ENCODE results near the gene SBK2.

SBK2 gene

GRCh38 chr19:55516878-55517620 lies 19.9 kb downstream of the SBK2 start:
- Histone ChIP-seq H3K4me1 (ENCODE audit: insufficient read depth, low read length) (no peaks in the 10 kb centered on the region), H3K9ac (ENCODE audit: low read depth, low read length) (no peak overlapping the region), H3K36me3 (ENCODE audit: insufficient read depth, low read length) (no peaks in the 10 kb centered on the region), H3K4me3 (ENCODE audit: low read length) (peak overlapping the region; percentile 34), H3K9me3 (ENCODE audit: insufficient read depth, low read depth, low read length) (no peaks in the 10 kb centered on the region), H3K27me3 (ENCODE audit: insufficient read depth, low read length) (no peaks in the 10 kb centered on the region), H3K27ac (ENCODE audit: low read depth, low read length) (no peak overlapping the region)
- 16% methylated on average over 61 of the region's 61 CpGs for WGBS

- H3K27ac ChIP-seq (ENCODE audit: low read depth, low read length), result no peak overlapping the region
- peaks cover 3% of the 10 kb centered on the region; the same call in 1 of the 2 replicates for H3K9me3 ChIP-seq (ENCODE audit: insufficient read depth, low read depth, low read length)
- no peaks in the 10 kb centered on the region for H3K36me3 ChIP-seq (ENCODE audit: insufficient read depth, low read length)
- H3K9ac ChIP-seq (ENCODE audit: low read depth, low read length), result no peak overlapping the region
- H3K4me3 ChIP-seq (ENCODE audit: low read length), result no peak overlapping the region
- 85% methylated on average over 10 of the region's 10 CpGs for WGBS
- H3K27me3 ChIP-seq (ENCODE audit: insufficient read depth, low read length), result peaks cover 14% of the 10 kb centered on the region
- H3K4me1 ChIP-seq (ENCODE audit: insufficient read depth, low read length), result no peaks in the 10 kb centered on the region
Observed at GRCh38 chr19:55508120-55508519, 28.8 kb downstream of the SBK2 start.

- no peak overlapping the region for H3K9ac ChIP-seq (ENCODE audit: low read depth, low read length)
- no peak overlapping the region for H3K27ac ChIP-seq (ENCODE audit: low read depth, low read length)
- WGBS, result 90% methylated on average over 11 of the region's 11 CpGs
- H3K27me3 ChIP-seq (ENCODE audit: insufficient read depth, low read length), result peaks cover 22% of the 10 kb centered on the region
- no peaks in the 10 kb centered on the region for H3K36me3 ChIP-seq (ENCODE audit: insufficient read depth, low read length)
- H3K4me3 ChIP-seq (ENCODE audit: low read length), result no peak overlapping the region
- H3K9me3 ChIP-seq (ENCODE audit: insufficient read depth, low read depth, low read length), result peaks cover 5% of the 10 kb centered on the region; the same call in 1 of the 2 replicates
- H3K4me1 ChIP-seq (ENCODE audit: insufficient read depth, low read length), result no peaks in the 10 kb centered on the region
Observed at GRCh38 chr19:55504981-55505380, 32.0 kb downstream of the SBK2 start.

GRCh38 chr19:55504252-55504603 lies 32.7 kb downstream of the SBK2 start:
- WGBS, result 53% methylated on average over 12 of the region's 13 CpGs
- Histone ChIP-seq H3K9ac (ENCODE audit: low read depth, low read length) (no peak overlapping the region), H3K36me3 (ENCODE audit: insufficient read depth, low read length) (no peaks in the 10 kb centered on the region), H3K27me3 (ENCODE audit: insufficient read depth, low read length) (peaks cover 22% of the 10 kb centered on the region), H3K9me3 (ENCODE audit: insufficient read depth, low read depth, low read length) (peaks cover 5% of the 10 kb centered on the region; the same call in 1 of the 2 replicates), H3K4me1 (ENCODE audit: insufficient read depth, low read length) (no peaks in the 10 kb centered on the region), H3K4me3 (ENCODE audit: low read length) (no peak overlapping the region), H3K27ac (ENCODE audit: low read depth, low read length) (no peak overlapping the region)

- no peak overlapping the region for H3K9ac ChIP-seq (ENCODE audit: low read depth, low read length)
- no peaks in the 10 kb centered on the region for H3K4me1 ChIP-seq (ENCODE audit: insufficient read depth, low read length)
- H3K36me3 ChIP-seq (ENCODE audit: insufficient read depth, low read length), result no peaks in the 10 kb centered on the region
- H3K9me3 ChIP-seq (ENCODE audit: insufficient read depth, low read depth, low read length), result peaks cover 5% of the 10 kb centered on the region; the same call in 1 of the 2 replicates
- 31% methylated on average over 64 of the region's 64 CpGs for WGBS
- peak overlapping the region; percentile 34 for H3K4me3 ChIP-seq (ENCODE audit: low read length)
- H3K27me3 ChIP-seq (ENCODE audit: insufficient read depth, low read length), result peaks cover 22% of the 10 kb centered on the region
- H3K27ac ChIP-seq (ENCODE audit: low read depth, low read length), result no peak overlapping the region
Observed at GRCh38 chr19:55503502-55504251, 33.3 kb downstream of the SBK2 start.

GRCh38 chr19:55503157-55503501 lies 33.8 kb downstream of the SBK2 start:
- no peak overlapping the region for H3K27ac ChIP-seq (ENCODE audit: low read depth, low read length)

GRCh38 chr19:55502197-55502952 lies 34.6 kb downstream of the SBK2 start:
- H3K9ac ChIP-seq (ENCODE audit: low read depth, low read length), result no peak overlapping the region
- H3K4me3 ChIP-seq (ENCODE audit: low read length), result no peak overlapping the region
- H3K27me3 ChIP-seq (ENCODE audit: insufficient read depth, low read length), result peaks cover 22% of the 10 kb centered on the region
- H3K27ac ChIP-seq (ENCODE audit: low read depth, low read length), result no peak overlapping the region
- H3K9me3 ChIP-seq (ENCODE audit: insufficient read depth, low read depth, low read length), result peaks cover 5% of the 10 kb centered on the region; the same call in 1 of the 2 replicates
- 91% methylated on average over 9 of the region's 9 CpGs for WGBS
- peaks cover under 1% of the 10 kb centered on the region; the same call in 1 of the 2 replicates for H3K4me1 ChIP-seq (ENCODE audit: insufficient read depth, low read length)
- H3K36me3 ChIP-seq (ENCODE audit: insufficient read depth, low read length), result no peaks in the 10 kb centered on the region

More at GRCh38 chr19:55503157-55503501, 33.8 kb downstream of the SBK2 start:
- no peak overlapping the region for H3K4me3 ChIP-seq (ENCODE audit: low read length)
- no peak overlapping the region for H3K9ac ChIP-seq (ENCODE audit: low read depth, low read length)
- peaks cover 22% of the 10 kb centered on the region for H3K27me3 ChIP-seq (ENCODE audit: insufficient read depth, low read length)
- WGBS, result 94% methylated on average over 17 of the region's 17 CpGs
- H3K9me3 ChIP-seq (ENCODE audit: insufficient read depth, low read depth, low read length), result peaks cover 5% of the 10 kb centered on the region; the same call in 1 of the 2 replicates
- H3K4me1 ChIP-seq (ENCODE audit: insufficient read depth, low read length), result no peaks in the 10 kb centered on the region
- no peaks in the 10 kb centered on the region for H3K36me3 ChIP-seq (ENCODE audit: insufficient read depth, low read length)

GRCh38 chr19:55500368-55500952 lies 36.5 kb downstream of the SBK2 start:
- Histone ChIP-seq H3K9ac (ENCODE audit: low read depth, low read length) (no peak overlapping the region), H3K27me3 (ENCODE audit: insufficient read depth, low read length) (peaks cover 22% of the 10 kb centered on the region), H3K4me1 (ENCODE audit: insufficient read depth, low read length) (peaks cover 11% of the 10 kb centered on the region; the same call in 1 of the 2 replicates), H3K36me3 (ENCODE audit: insufficient read depth, low read length) (no peaks in the 10 kb centered on the region), H3K27ac (ENCODE audit: low read depth, low read length) (no peak overlapping the region), H3K4me3 (ENCODE audit: low read length) (no peak overlapping the region), H3K9me3 (ENCODE audit: insufficient read depth, low read depth, low read length) (peaks cover 5% of the 10 kb centered on the region; the same call in 1 of the 2 replicates)
- 92% methylated on average over 26 of the region's 26 CpGs for WGBS

- Histone ChIP-seq H3K9ac (ENCODE audit: low read depth, low read length) (no peak overlapping the region), H3K4me1 (ENCODE audit: insufficient read depth, low read length) (peaks cover 11% of the 10 kb centered on the region; the same call in 1 of the 2 replicates), H3K27me3 (ENCODE audit: insufficient read depth, low read length) (peaks cover 11% of the 10 kb centered on the region), H3K9me3 (ENCODE audit: insufficient read depth, low read depth, low read length) (peaks cover 4% of the 10 kb centered on the region; the same call in 1 of the 2 replicates), H3K36me3 (ENCODE audit: insufficient read depth, low read length) (no peaks in the 10 kb centered on the region), H3K27ac (ENCODE audit: low read depth, low read length) (no peak overlapping the region), H3K4me3 (ENCODE audit: low read length) (no peak overlapping the region)
- 89% methylated on average over 2 of the region's 2 CpGs for WGBS
Observed at GRCh38 chr19:55498246-55498840, 38.6 kb downstream of the SBK2 start.

GRCh38 chr19:55497763-55498162 lies 39.2 kb downstream of the SBK2 start:
- peaks cover 11% of the 10 kb centered on the region; the same call in 1 of the 2 replicates for H3K4me1 ChIP-seq (ENCODE audit: insufficient read depth, low read length)
- no peak overlapping the region for H3K9ac ChIP-seq (ENCODE audit: low read depth, low read length)
- peaks cover 6% of the 10 kb centered on the region for H3K27me3 ChIP-seq (ENCODE audit: insufficient read depth, low read length)
- no peak overlapping the region for H3K27ac ChIP-seq (ENCODE audit: low read depth, low read length)
- H3K4me3 ChIP-seq (ENCODE audit: low read length), result no peak overlapping the region
- 92% methylated on average over 13 of the region's 13 CpGs for WGBS
- H3K36me3 ChIP-seq (ENCODE audit: insufficient read depth, low read length), result no peaks in the 10 kb centered on the region
- no peaks in the 10 kb centered on the region for H3K9me3 ChIP-seq (ENCODE audit: insufficient read depth, low read depth, low read length)

Measured in HUES64 (cell line).